Stimulated activated CD8-positive, alpha-beta memory T cell treated with anti-CD3 and anti-CD28 coated beads, Interleukin-4, amount 100 ng/mL, for 1 hour (primary cell): ENCODE data around the gene KDM6B.

Experiments used
- DNase-seq, 2 donors: peaks; one replicate each; pipeline ENCODE4 v3.0.0-alpha.2; 2020; ENCODE audit warnings: low read depth in 2 of 2, low spot score in 1 of 2

KDM6B gene

GRCh38 chr17:7822126-7822525, 11.9 kb upstream of the KDM6B start:
- no peak for DNase-seq

GRCh38 chr17:7823581-7824001, 10.4 kb upstream of the KDM6B start:
- DNase-seq, result no peak

- DNase-seq, result no peak
Observed at GRCh38 chr17:7824021-7824924, 9.7 kb upstream of the KDM6B start.

- no peak for DNase-seq
Observed at GRCh38 chr17:7825206-7825990, 8.6 kb upstream of the KDM6B start.

- no peak for DNase-seq
Observed at GRCh38 chr17:7830616-7831015, 3.4 kb upstream of the KDM6B start.

- DNase-seq, result no peak
Observed at GRCh38 chr17:7831233-7831632, 2.8 kb upstream of the KDM6B start.

GRCh38 chr17:7832431-7832830, 1.6 kb upstream of the KDM6B start:
- no peak for DNase-seq

- no peak for DNase-seq
Observed at GRCh38 chr17:7833011-7833794, 814 bp upstream of the KDM6B start.

- no peak for DNase-seq
Observed at GRCh38 chr17:7834542-7834956, 532 bp downstream of the KDM6B start.

- DNase-seq, result peak in 1 of 2 donors; percentile 71
Observed at GRCh38 chr17:7834957-7835813, 1.2 kb downstream of the KDM6B start.

- no peak for DNase-seq
Observed at GRCh38 chr17:7835814-7836595, 2.0 kb downstream of the KDM6B start.

- no peak for DNase-seq
Observed at GRCh38 chr17:7836596-7837407, 2.8 kb downstream of the KDM6B start.

- DNase-seq, result no peak
Observed at GRCh38 chr17:7837408-7838088, 3.5 kb downstream of the KDM6B start.

GRCh38 chr17:7838090-7839075, 4.4 kb downstream of the KDM6B start:
- no peak for DNase-seq

- DNase-seq, result no peak
Observed at GRCh38 chr17:7839190-7839875, 5.3 kb downstream of the KDM6B start.

- DNase-seq, result no peak
Observed at GRCh38 chr17:7839876-7840261, 5.9 kb downstream of the KDM6B start.
